DND-41 (cell line): ENCODE results near the gene DPPA2.

Experiments
- ATAC-seq: fragments of 200-7000 bp; cut with Tn5 transposase; 3 replicates; pipeline ENCODE4 v1.9.1; 2021; ENCODE audit warnings: low read depth; ENCODE audit not compliant: insufficient read depth
- DNase-seq: peaks from one replicate; pipeline ENCODE4 v3.0.0-alpha.2; 2020
- H2AFZ ChIP-seq: 2 replicates; pipeline ENCODE4 v1.6.0; 2012; ENCODE audit warnings: low read depth, low read length
- H3K27ac ChIP-seq: 2 replicates; pipeline ENCODE4 v1.5.1; 2012; ENCODE audit warnings: low read length, inconsistent platforms
- H3K27me3 ChIP-seq: fragments of 200-600 bp; sonication (generic); 2 replicates; pipeline ENCODE4 v1.6.0; 2012; ENCODE audit warnings: low read length, mild to moderate bottlenecking, inconsistent platforms; ENCODE audit not compliant: insufficient read depth, poor library complexity
- H3K36me3 ChIP-seq: 2 replicates; pipeline ENCODE4 v1.5.1; 2012; ENCODE audit warnings: low read length, inconsistent platforms; ENCODE audit not compliant: insufficient read depth
- H3K4me1 ChIP-seq: 2 replicates; pipeline ENCODE4 v1.5.1; 2012; ENCODE audit warnings: mild to moderate bottlenecking, low read length; ENCODE audit not compliant: insufficient read depth
- H3K4me2 ChIP-seq: 2 replicates; pipeline ENCODE4 v1.6.0; 2012; ENCODE audit warnings: mild to moderate bottlenecking, moderate library complexity, low read length, inconsistent platforms; ENCODE audit not compliant: insufficient read depth
- H3K4me3 ChIP-seq, 2 experiments: fragments of 200-600 bp in 1 of 2; shearing (Covaris generic) in 1 of 2; 2 replicates each; pipeline ENCODE4 v1.5.1; 2012 to 2016; ENCODE audit warnings: inconsistent platforms in 2 of 2, low read length in 2 of 2, mild to moderate bottlenecking in 2 of 2, low read depth in 1 of 2, moderate library complexity in 1 of 2
- H3K79me2 ChIP-seq: 2 replicates; pipeline ENCODE4 v1.6.0; 2012; ENCODE audit warnings: low read length, inconsistent platforms; ENCODE audit not compliant: insufficient read depth
- H3K9ac ChIP-seq: 2 replicates; pipeline ENCODE4 v1.6.0; 2012; ENCODE audit warnings: low read depth, mild to moderate bottlenecking, inconsistent platforms, low read length, moderate library complexity
- H3K9me3 ChIP-seq: 2 replicates; pipeline ENCODE4 v1.5.1; 2012; ENCODE audit warnings: low read length, moderate library complexity, mild to moderate bottlenecking, inconsistent platforms; ENCODE audit not compliant: insufficient read depth, severe bottlenecking
- H4K20me1 ChIP-seq: 2 replicates; pipeline ENCODE4 v1.6.0; 2012; ENCODE audit warnings: low read length; ENCODE audit not compliant: insufficient read depth
- CTCF ChIP-seq: IDR thresholded peaks from 2 replicates; pipeline ENCODE4 v1.5.1; 2012; ENCODE audit warnings: borderline replicate concordance, low read length, moderate library complexity, mild to moderate bottlenecking; ENCODE audit not compliant: poor library complexity, severe bottlenecking; ENCODE audit errors: extremely low read depth
- EZH2 ChIP-seq: IDR thresholded peaks from 3 replicates; pipeline ENCODE4 v1.6.1; 2012; ENCODE audit warnings: borderline replicate concordance, low read depth, mild to moderate bottlenecking, moderate library complexity, low read length, inconsistent platforms; ENCODE audit not compliant: severe bottlenecking

The DPPA2 gene

GRCh38 chr3:109331692-109332091, 15.4 kb upstream of the DPPA2 start:
- ATAC-seq (no peak), DNase-seq (no peak)
- Histone ChIP-seq H3K9me3 (no peaks in the 10 kb centered on the region), H3K9ac (no peak overlapping the region), H4K20me1 (no peaks in the 10 kb centered on the region), H3K4me3 (no peak overlapping the region), H3K27ac (no peak overlapping the region), H3K4me2 (no peak overlapping the region), H3K4me1 (no peaks in the 10 kb centered on the region), H3K27me3 (no peaks in the 10 kb centered on the region), H2AFZ (no peak overlapping the region; the same call in 1 of the 2 replicates), H3K36me3 (no peaks in the 10 kb centered on the region), H3K79me2 (no peaks in the 10 kb centered on the region)
- TF ChIP-seq CTCF: no peak
- TF ChIP-seq EZH2: no peak

- no peak for TF ChIP-seq CTCF
- no peak for TF ChIP-seq EZH2
- ATAC-seq (no peak), DNase-seq (no peak)
- Histone ChIP-seq H3K4me3 (no peak overlapping the region), H3K27ac (no peak overlapping the region), H3K9ac (no peak overlapping the region), H2AFZ (no peak overlapping the region), H4K20me1 (no peaks in the 10 kb centered on the region), H3K4me2 (no peak overlapping the region), H3K36me3 (no peaks in the 10 kb centered on the region), H3K9me3 (no peaks in the 10 kb centered on the region), H3K27me3 (no peaks in the 10 kb centered on the region), H3K79me2 (no peaks in the 10 kb centered on the region), H3K4me1 (no peaks in the 10 kb centered on the region)
These were observed 14.1 kb upstream of the DPPA2 start for GRCh38 chr3:109330405-109330804.

- no peaks in the 10 kb centered on the region for H4K20me1 ChIP-seq
These were observed 11.9 kb upstream of the DPPA2 start for GRCh38 chr3:109328202-109328601.

More at GRCh38 chr3:109328202-109328601, 11.9 kb upstream of the DPPA2 start:
- H3K27me3 ChIP-seq: no peaks in the 10 kb centered on the region
- DNase-seq: no peak
- H3K36me3 ChIP-seq: no peaks in the 10 kb centered on the region
- no peak overlapping the region for H2AFZ ChIP-seq
- no peak overlapping the region for H3K9ac ChIP-seq
- no peaks in the 10 kb centered on the region for H3K4me1 ChIP-seq
- no peak overlapping the region for H3K4me2 ChIP-seq
- H3K4me3 ChIP-seq: no peak overlapping the region
- H3K27ac ChIP-seq: no peak overlapping the region
- no peaks in the 10 kb centered on the region for H3K9me3 ChIP-seq
- no peak for TF ChIP-seq EZH2
- TF ChIP-seq CTCF: no peak
- no peaks in the 10 kb centered on the region for H3K79me2 ChIP-seq
- ATAC-seq: no peak
